ENCODE measurements around the gene GIMD1. TPM values are rescaled to one million over a fixed set of nuclear protein-coding genes. Genes with fewer than 3 reads are reported as not detected.

The GIMD1 gene
- total RNA-seq, 2 experiments from 2014 or later, result not detected

- Mint-ChIP-seq H3K4me1 (ENCODE audit: low read depth) (no peaks in the 10 kb centered on the region), H3K4me3 (no peak overlapping the region), H3K27me3 (ENCODE audit: low read depth) (peaks cover 22% of the 10 kb centered on the region), H3K27ac (no peak overlapping the region), H3K9me3 (no peaks in the 10 kb centered on the region), H3K36me3 (ENCODE audit: low read depth) (no peaks in the 10 kb centered on the region)
- CTCF ChIA-PET, result interaction anchor here (0.7 to 1.4 kb wide), 9 partner anchors 9 to 1367 kb away, joined by 3 to 7 read pairs (median 3); no protein-coding TSS in a partner anchor
- DNase-seq, result no peak
- intact Hi-C loops (cut with micrococcal nuclease), result no loop called here
Observed at GRCh38 chr4:106370214-106370613, 1.6 kb upstream of the GIMD1 start.

DNA sequence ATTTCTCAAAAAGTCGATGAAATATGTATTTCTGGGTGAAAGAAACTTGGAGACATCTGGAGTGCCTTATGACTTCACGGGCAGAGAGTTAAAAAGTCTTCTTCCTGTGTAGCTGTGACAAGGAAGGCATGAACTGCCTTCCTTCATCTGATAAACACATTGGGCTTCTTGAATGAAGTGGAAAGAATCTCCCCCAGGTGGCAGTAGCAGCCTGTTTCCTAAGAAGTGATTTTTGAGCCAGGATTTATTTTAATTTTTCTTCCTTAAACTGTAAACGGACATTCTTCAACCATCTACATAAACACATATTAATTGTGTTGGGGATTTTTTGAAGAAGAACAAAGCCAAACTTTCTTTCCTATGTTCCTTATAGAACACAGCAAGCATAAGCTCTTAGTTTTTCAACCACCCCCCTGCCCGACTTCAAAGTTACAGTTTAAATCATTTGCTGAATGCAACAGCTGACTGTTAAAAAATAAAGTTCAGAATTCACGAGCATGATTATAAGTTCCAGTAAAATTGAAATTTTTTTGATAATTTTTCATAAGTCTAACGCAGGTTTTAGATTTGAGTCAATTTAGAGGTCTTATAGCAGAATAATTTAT, 980 bp upstream of the GIMD1 start:
- CTCF ChIA-PET, result interaction anchor here (0.7 to 1.6 kb wide), 9 partner anchors 10 to 1367 kb away, joined by 3 to 4 read pairs (median 3); no protein-coding TSS in a partner anchor
- Mint-ChIP-seq H3K9me3 (no peaks in the 10 kb centered on the region), H3K27ac (no peak overlapping the region), H3K4me1 (ENCODE audit: low read depth) (no peaks in the 10 kb centered on the region), H3K27me3 (ENCODE audit: low read depth) (peaks cover 22% of the 10 kb centered on the region), H3K4me3 (no peak overlapping the region), H3K36me3 (ENCODE audit: low read depth) (no peaks in the 10 kb centered on the region)
- intact Hi-C loops (cut with micrococcal nuclease), result loop anchor here (1.0 kb wide), 3 partner anchors 133 to 814 kb away; no protein-coding TSS in a partner anchor
- peak; percentile 41 for DNase-seq

GRCh38 chr4:106367072-106367471, 1.5 kb downstream of the GIMD1 start:
- Mint-ChIP-seq H3K27me3 (ENCODE audit: low read depth) (peaks cover 13% of the 10 kb centered on the region), H3K4me1 (ENCODE audit: low read depth) (no peaks in the 10 kb centered on the region), H3K9me3 (no peaks in the 10 kb centered on the region), H3K36me3 (ENCODE audit: low read depth) (no peaks in the 10 kb centered on the region), H3K27ac (no peak overlapping the region), H3K4me3 (no peak overlapping the region)
- no peak for DNase-seq
- intact Hi-C loops (cut with micrococcal nuclease), result no loop called here
- CTCF ChIA-PET, result no interaction called here

- intact Hi-C loops (cut with micrococcal nuclease), result no loop called here
- Mint-ChIP-seq H3K4me3 (no peak overlapping the region), H3K36me3 (ENCODE audit: low read depth) (no peaks in the 10 kb centered on the region), H3K4me1 (ENCODE audit: low read depth) (no peaks in the 10 kb centered on the region), H3K27ac (no peak overlapping the region), H3K27me3 (ENCODE audit: low read depth) (peaks cover 13% of the 10 kb centered on the region), H3K9me3 (no peaks in the 10 kb centered on the region)
- CTCF ChIA-PET, result no interaction called here
- no peak for DNase-seq
Observed at GRCh38 chr4:106366026-106366425, 2.6 kb downstream of the GIMD1 start.

GRCh38 chr4:106365613-106366012, 3.0 kb downstream of the GIMD1 start:
- Mint-ChIP-seq H3K36me3 (ENCODE audit: low read depth) (no peaks in the 10 kb centered on the region), H3K4me3 (no peak overlapping the region), H3K4me1 (ENCODE audit: low read depth) (no peaks in the 10 kb centered on the region), H3K9me3 (no peaks in the 10 kb centered on the region), H3K27me3 (ENCODE audit: low read depth) (peaks cover 13% of the 10 kb centered on the region), H3K27ac (no peak overlapping the region)
- DNase-seq, result no peak
- intact Hi-C loops (cut with micrococcal nuclease), result no loop called here
- CTCF ChIA-PET, result no interaction called here

DNA sequence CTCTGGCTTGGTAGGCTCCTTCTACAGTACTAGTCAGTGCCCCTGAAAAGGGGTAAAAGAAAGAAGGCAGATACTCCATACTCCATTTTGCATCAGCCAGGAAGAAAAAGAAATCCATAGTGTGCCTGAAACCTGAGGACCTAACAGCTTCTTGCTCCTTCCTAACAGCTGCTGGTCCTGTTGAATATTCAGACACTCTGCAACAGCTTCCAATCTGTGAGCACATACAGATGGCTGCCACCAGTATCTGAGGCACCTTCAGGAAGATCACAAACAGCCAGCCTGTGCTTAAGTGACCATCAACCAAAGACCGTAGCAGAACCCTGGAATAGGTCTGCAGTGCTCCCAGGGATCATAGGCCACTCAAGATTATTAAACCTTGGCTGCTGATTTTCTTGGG, 4.3 kb downstream of the GIMD1 start:
- no peaks in the 10 kb centered on the region for H3K36me3 Mint-ChIP-seq (ENCODE audit: low read depth)

GRCh38 chr4:106362086-106362825, 6.3 kb downstream of the GIMD1 start:
- CTCF ChIA-PET, result no interaction called here
- no peaks in the 10 kb centered on the region for H3K27me3 Mint-ChIP-seq (ENCODE audit: low read depth)
- intact Hi-C loops (cut with micrococcal nuclease), result no loop called here
- H3K4me1 Mint-ChIP-seq (ENCODE audit: low read depth), result peaks cover 2% of the 10 kb centered on the region
- DNase-seq, result no peak
- H3K4me3 Mint-ChIP-seq, result no peak overlapping the region
- H3K27ac Mint-ChIP-seq, result no peak overlapping the region
- no peaks in the 10 kb centered on the region for H3K36me3 Mint-ChIP-seq (ENCODE audit: low read depth)
- no peaks in the 10 kb centered on the region for H3K9me3 Mint-ChIP-seq

More for the DNA sequence above, 4.3 kb downstream of the GIMD1 start:
- DNase-seq, result no peak
- H3K4me1 Mint-ChIP-seq (ENCODE audit: low read depth), result no peaks in the 10 kb centered on the region
- intact Hi-C loops (cut with micrococcal nuclease), result no loop called here
- CTCF ChIA-PET, result no interaction called here
- H3K4me3 Mint-ChIP-seq, result no peak overlapping the region
- H3K27me3 Mint-ChIP-seq (ENCODE audit: low read depth), result peaks cover 4% of the 10 kb centered on the region
- no peak overlapping the region for H3K27ac Mint-ChIP-seq
- no peaks in the 10 kb centered on the region for H3K9me3 Mint-ChIP-seq

DNA sequence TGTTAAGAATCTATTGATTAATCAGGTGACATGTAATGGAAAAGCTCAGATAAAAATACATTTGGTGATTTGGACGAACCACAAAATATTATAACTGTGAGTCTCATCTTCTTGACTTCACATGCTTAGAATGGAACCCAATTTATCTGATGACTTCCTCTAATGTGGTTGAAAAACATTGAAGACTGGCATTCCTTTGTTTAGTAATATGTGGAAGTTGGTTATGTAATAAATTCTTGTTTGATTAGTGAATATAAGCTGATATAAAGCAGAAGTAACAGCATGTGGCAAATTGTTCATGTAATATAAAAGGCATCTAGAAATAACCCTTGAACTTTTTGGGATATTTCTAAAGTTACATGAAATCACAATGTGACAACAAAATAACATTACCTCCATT, 9.7 kb downstream of the GIMD1 start:
- H3K9me3 Mint-ChIP-seq, result no peaks in the 10 kb centered on the region
- H3K27ac Mint-ChIP-seq, result no peak overlapping the region
- H3K27me3 Mint-ChIP-seq (ENCODE audit: low read depth), result no peaks in the 10 kb centered on the region
- CTCF ChIA-PET, result no interaction called here
- DNase-seq, result no peak
- no peaks in the 10 kb centered on the region for H3K36me3 Mint-ChIP-seq (ENCODE audit: low read depth)
- H3K4me1 Mint-ChIP-seq (ENCODE audit: low read depth), result peaks cover 2% of the 10 kb centered on the region
- H3K4me3 Mint-ChIP-seq, result no peak overlapping the region
- intact Hi-C loops (cut with micrococcal nuclease), result no loop called here

DNA sequence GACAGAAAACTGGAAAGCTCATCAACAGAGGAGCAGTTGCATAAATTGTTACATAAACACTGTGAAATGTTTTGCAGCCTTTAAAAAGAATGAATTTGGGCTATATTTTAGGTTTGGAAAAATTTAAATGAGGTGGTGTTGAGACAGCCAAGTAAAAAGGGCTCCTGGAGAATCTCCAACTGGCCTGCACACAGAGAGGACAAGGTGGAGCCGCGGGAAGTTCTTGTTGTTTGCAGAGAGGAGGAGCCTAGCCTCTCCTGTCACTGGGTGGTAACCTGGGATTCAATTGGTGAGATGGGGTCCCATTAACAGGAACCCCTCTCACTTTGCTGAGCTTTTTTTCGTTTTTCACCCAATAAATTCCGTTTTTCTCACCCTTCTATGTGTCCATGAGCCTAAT, 13.4 kb downstream of the GIMD1 start:
- Mint-ChIP-seq H3K4me1 (ENCODE audit: low read depth) (peaks cover 2% of the 10 kb centered on the region), H3K9me3 (no peaks in the 10 kb centered on the region), H3K4me3 (no peak overlapping the region), H3K27me3 (ENCODE audit: low read depth) (no peaks in the 10 kb centered on the region), H3K27ac (no peak overlapping the region), H3K36me3 (ENCODE audit: low read depth) (peaks cover 2% of the 10 kb centered on the region)
- no peak for DNase-seq
- intact Hi-C loops (cut with micrococcal nuclease), result no loop called here
- CTCF ChIA-PET, result no interaction called here

GRCh38 chr4:106353786-106354185, 14.8 kb downstream of the GIMD1 start:
- H3K27ac Mint-ChIP-seq, result no peak overlapping the region

GRCh38 chr4:106351016-106351415, 17.6 kb downstream of the GIMD1 start:
- H3K36me3 Mint-ChIP-seq (ENCODE audit: low read depth), result peaks cover 11% of the 10 kb centered on the region
- no peaks in the 10 kb centered on the region for H3K4me1 Mint-ChIP-seq (ENCODE audit: low read depth)
- no peaks in the 10 kb centered on the region for H3K9me3 Mint-ChIP-seq
- intact Hi-C loops (cut with micrococcal nuclease), result no loop called here
- no peak overlapping the region for H3K4me3 Mint-ChIP-seq
- CTCF ChIA-PET, result no interaction called here
- DNase-seq, result no peak
- H3K27me3 Mint-ChIP-seq (ENCODE audit: low read depth), result no peaks in the 10 kb centered on the region
- H3K27ac Mint-ChIP-seq, result no peak overlapping the region

More at GRCh38 chr4:106353786-106354185, 14.8 kb downstream of the GIMD1 start:
- intact Hi-C loops (cut with micrococcal nuclease), result no loop called here
- Mint-ChIP-seq H3K9me3 (no peaks in the 10 kb centered on the region), H3K4me1 (ENCODE audit: low read depth) (peaks cover 2% of the 10 kb centered on the region), H3K4me3 (no peak overlapping the region), H3K36me3 (ENCODE audit: low read depth) (peaks cover 2% of the 10 kb centered on the region), H3K27me3 (ENCODE audit: low read depth) (no peaks in the 10 kb centered on the region)
- DNase-seq, result no peak
- CTCF ChIA-PET, result interaction anchor here (0.6 kb wide), 1 partner anchor 410 kb away, joined by 3 read pairs; no protein-coding TSS in a partner anchor

DNA sequence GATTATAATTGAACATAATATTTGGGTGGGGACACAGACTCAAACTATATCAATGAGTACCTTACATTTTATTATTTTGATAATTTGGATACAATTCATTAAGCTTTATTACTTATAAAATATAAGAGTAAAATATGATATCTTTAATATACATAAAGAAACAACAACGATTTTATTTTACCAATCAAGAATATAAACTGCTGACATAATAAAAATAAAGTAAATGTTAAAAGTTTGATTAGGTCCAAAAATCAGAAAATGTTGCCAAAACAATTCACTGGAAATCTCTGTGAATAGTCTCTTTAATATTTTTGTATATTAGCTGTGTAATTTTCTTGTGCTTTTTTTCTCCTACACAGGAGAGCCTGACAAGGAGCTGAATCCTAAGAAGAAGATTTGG, 21.4 kb downstream of the GIMD1 start:
- Mint-ChIP-seq H3K36me3 (ENCODE audit: low read depth) (peaks cover 27% of the 10 kb centered on the region), H3K27me3 (ENCODE audit: low read depth) (no peaks in the 10 kb centered on the region), H3K9me3 (no peaks in the 10 kb centered on the region), H3K4me3 (no peak overlapping the region), H3K4me1 (ENCODE audit: low read depth) (peaks cover 7% of the 10 kb centered on the region), H3K27ac (no peak overlapping the region)
- no peak for DNase-seq
- CTCF ChIA-PET, result interaction anchor here (1.2 kb wide), 1 partner anchor 20 kb away, joined by 4 read pairs; no protein-coding TSS in a partner anchor
- intact Hi-C loops (cut with micrococcal nuclease), result no loop called here

- Mint-ChIP-seq H3K27me3 (ENCODE audit: low read depth) (no peaks in the 10 kb centered on the region), H3K27ac (no peak overlapping the region), H3K9me3 (no peaks in the 10 kb centered on the region), H3K36me3 (ENCODE audit: low read depth) (peaks cover 46% of the 10 kb centered on the region), H3K4me1 (ENCODE audit: low read depth) (peaks cover 31% of the 10 kb centered on the region), H3K4me3 (no peak overlapping the region)
- CTCF ChIA-PET, result no interaction called here
- intact Hi-C loops (cut with micrococcal nuclease), result no loop called here
- DNase-seq, result no peak
Observed at GRCh38 chr4:106344647-106344970, 24.0 kb downstream of the GIMD1 start.
